H1 (cell line): ENCODE measurements around the gene HRH1. TPM values are rescaled to one million over a fixed set of nuclear protein-coding genes. Genes with fewer than 3 reads are reported as not detected.

Experiments
- CTCF ChIA-PET: fragments of 300-600 bp; sonication (Branson Sonifier 250); formaldehyde crosslinking; loops from one replicate; lab custom pipeline; 2021; ENCODE audit not compliant: partially characterized antibody; lab: Charles Lee
- POLR2A ChIA-PET: fragments of 300-600 bp; sonication (Branson Sonifier 250); formaldehyde crosslinking; loops from one replicate; lab custom pipeline; 2021; ENCODE audit warnings: inconsistent platforms; ENCODE audit not compliant: partially characterized antibody; lab: Charles Lee
- DNase-seq, 2 experiments: peaks; one replicate each; pipeline versions ENCODE4 v3.0.0 to v3.0.0-alpha.2; 2010 to 2022; ENCODE audit warnings: low spot score in 2 of 2, low read depth in 1 of 2, mixed read lengths in 1 of 2
- FAIRE-seq: peaks from 2 replicates; lab custom pipeline; 2011; peaks lifted over from hg19 to GRCh38; lab: Jason Lieb, UNC
- H2AFZ ChIP-seq: 2 replicates; pipeline ENCODE4 v1.8.1; 2012; ENCODE audit warnings: low read length, inconsistent platforms
- H2AK5ac ChIP-seq: 2 replicates; pipeline ENCODE4 v1.6.1; 2013; ENCODE audit warnings: low read depth, low read length
- H2BK120ac ChIP-seq: replicated peaks from 2 replicates; pipeline ENCODE3; 2013; ENCODE audit warnings: low read depth, low read length, inconsistent platforms
- H2BK12ac ChIP-seq: 2 replicates; pipeline ENCODE4 v1.6.1; 2013; ENCODE audit warnings: low read depth, low read length
- H2BK15ac ChIP-seq: 2 replicates; pipeline ENCODE4 v1.6.1; 2013; ENCODE audit warnings: low read length
- H2BK20ac ChIP-seq: 2 replicates; pipeline ENCODE4 v1.6.1; 2013; ENCODE audit warnings: low read length
- H2BK5ac ChIP-seq: 2 replicates; pipeline ENCODE4 v1.6.1; 2013; ENCODE audit warnings: low read depth, low read length
- H3K14ac ChIP-seq: 2 replicates; pipeline ENCODE4 v1.6.1; 2013; ENCODE audit warnings: inconsistent platforms; ENCODE audit not compliant: insufficient read length
- H3K18ac ChIP-seq: 2 replicates; pipeline ENCODE4 v1.6.1; 2013; ENCODE audit warnings: low read length; ENCODE audit errors: extremely low read depth
- H3K23ac ChIP-seq: 2 replicates; pipeline ENCODE4 v1.6.1; 2013; ENCODE audit warnings: inconsistent platforms; ENCODE audit not compliant: insufficient read length
- H3K23me2 ChIP-seq: 2 replicates; pipeline ENCODE4 v1.6.1; 2013; ENCODE audit warnings: low read depth, low read length
- H3K27ac ChIP-seq: 2 replicates; pipeline ENCODE4 v1.6.1; 2011; ENCODE audit warnings: low read depth, low read length, inconsistent platforms
- H3K27me3 ChIP-seq, 4 experiments: replicated peaks in 1 of 4; 1 replicate in 1 of 4; 2 replicates in 3 of 4; pipeline versions ENCODE4 v1.6.1 to v1.8.1; 2011 to 2013; ENCODE audit warnings: low read length in 3 of 4, mild to moderate bottlenecking in 3 of 4, inconsistent platforms in 2 of 4, mixed read lengths in 2 of 4, moderate library complexity in 1 of 4; ENCODE audit not compliant: control insufficient read depth in 3 of 4, insufficient read depth in 3 of 4; ENCODE audit errors: extremely low read depth in 1 of 4
- H3K36me3 ChIP-seq, 4 experiments: 2 replicates each; pipeline versions ENCODE4 v1.6.1 to v1.8.1; 2011 to 2013; ENCODE audit warnings: mild to moderate bottlenecking in 4 of 4, low read length in 3 of 4, moderate library complexity in 2 of 4, control low read depth in 1 of 4, inconsistent platforms in 1 of 4; ENCODE audit not compliant: insufficient read depth in 4 of 4, control insufficient read depth in 2 of 4
- H3K4ac ChIP-seq: replicated peaks from 2 replicates; pipeline ENCODE3; 2013; ENCODE audit warnings: low read length, low read depth, mixed read lengths, inconsistent platforms; ENCODE audit not compliant: insufficient read length
- H3K4me1 ChIP-seq, 4 experiments: replicated peaks in 1 of 4; 1 replicate in 1 of 4; 2 replicates in 3 of 4; pipeline versions ENCODE4 v1.6.1 to v1.8.1; 2011 to 2013; ENCODE audit warnings: low read length in 3 of 4, inconsistent platforms in 2 of 4, mixed read lengths in 1 of 4; ENCODE audit not compliant: insufficient read depth in 4 of 4, control insufficient read depth in 3 of 4
- H3K4me2 ChIP-seq, 2 experiments: 2 replicates each; pipeline versions ENCODE4 v1.6.1 to v1.8.1; 2011 to 2013; ENCODE audit warnings: low read depth in 2 of 2, low read length in 2 of 2, control low read depth in 1 of 2, inconsistent platforms in 1 of 2, mild to moderate bottlenecking in 1 of 2; ENCODE audit not compliant: insufficient read depth in 1 of 2
- H3K4me3 ChIP-seq, 4 experiments: fragments of 200-600, 300-600 bp in 1 of 4; sonication (generic), shearing (Covaris generic), sonication (Bioruptor Twin) in 1 of 4; 2 replicates each; pipeline versions ENCODE4 v1.5.1 to v1.8.1; 2011 to 2016; ENCODE audit warnings: low read length in 4 of 4, low read depth in 3 of 4, control low read depth in 2 of 4, inconsistent platforms in 2 of 4, mild to moderate bottlenecking in 2 of 4, mixed read lengths in 1 of 4, moderate library complexity in 1 of 4; ENCODE audit not compliant: insufficient read depth in 2 of 4; ENCODE audit errors: extremely low read depth in 1 of 4
- H3K56ac ChIP-seq: replicated peaks from 2 replicates; pipeline ENCODE3; 2013; ENCODE audit warnings: low read depth, mild to moderate bottlenecking, mixed read lengths, low read length, inconsistent platforms; ENCODE audit not compliant: insufficient read length
- H3K79me1 ChIP-seq: 2 replicates; pipeline ENCODE4 v1.6.1; 2013; ENCODE audit warnings: low read depth, low read length, control low read depth
- H3K79me2 ChIP-seq, 2 experiments: 2 replicates each; pipeline versions ENCODE4 v1.6.1 to v1.8.1; 2012 to 2013; ENCODE audit warnings: low read length in 2 of 2, mild to moderate bottlenecking in 2 of 2, inconsistent platforms in 1 of 2; ENCODE audit not compliant: insufficient read depth in 2 of 2, control insufficient read depth in 1 of 2
- H3K9ac ChIP-seq, 4 experiments: replicated peaks in 1 of 4; 1 replicate in 1 of 4; 2 replicates in 3 of 4; pipeline versions ENCODE4 v1.6.1 to v1.8.1; 2011 to 2013; ENCODE audit warnings: low read depth in 3 of 4, low read length in 3 of 4, control low read depth in 2 of 4, mild to moderate bottlenecking in 2 of 4, moderate library complexity in 2 of 4, inconsistent platforms in 1 of 4; ENCODE audit errors: extremely low read depth in 1 of 4
- H3K9me3 ChIP-seq, 2 experiments: 2 replicates each; pipeline versions ENCODE4 v1.6.1 to v1.8.1; 2012 to 2013; ENCODE audit warnings: mild to moderate bottlenecking in 2 of 2, moderate library complexity in 2 of 2, control low read depth in 1 of 2, inconsistent platforms in 1 of 2, low read depth in 1 of 2, low read length in 1 of 2, mixed read lengths in 1 of 2; ENCODE audit not compliant: insufficient read depth in 2 of 2
- H4K20me1 ChIP-seq, 2 experiments: replicated peaks in 1 of 2; 2 replicates each; pipeline versions ENCODE3 to v1.8.1; 2011 to 2013; ENCODE audit warnings: inconsistent platforms in 2 of 2, low read length in 2 of 2, mild to moderate bottlenecking in 1 of 2; ENCODE audit not compliant: insufficient read depth in 2 of 2, control insufficient read depth in 1 of 2
- H4K5ac ChIP-seq: 2 replicates; pipeline ENCODE4 v1.6.1; 2013; ENCODE audit warnings: low read length, low read depth, mixed read lengths, inconsistent platforms; ENCODE audit not compliant: insufficient read length
- H4K8ac ChIP-seq: 2 replicates; pipeline ENCODE4 v1.8.0; 2013; ENCODE audit warnings: mild to moderate bottlenecking, moderate library complexity, low read length, inconsistent platforms; ENCODE audit not compliant: insufficient read depth; ENCODE audit errors: extremely low read depth
- H4K91ac ChIP-seq: replicated peaks from 2 replicates; pipeline ENCODE3; 2013; ENCODE audit warnings: low read length, mixed read lengths, inconsistent platforms; ENCODE audit not compliant: insufficient read length
- ASH2L ChIP-seq: fragments of 200-600, 300-600 bp; sonication (generic); IDR thresholded peaks from one replicate; pipeline ENCODE4 v1.7.1; 2017; ENCODE audit warnings: low read length
- BRCA1 ChIP-seq: IDR thresholded peaks from 2 replicates; pipeline ENCODE4 v1.6.1; 2012; ENCODE audit warnings: low read depth, low read length, improper control_type of control experiment
- CBX8 ChIP-seq: fragments of 300-800, 300-1000 bp; sonication (generic); IDR thresholded peaks from 2 replicates; pipeline ENCODE4 v1.7.1; 2016; ENCODE audit warnings: low read depth, low read length, borderline replicate concordance
- EGR1 ChIP-seq: IDR thresholded peaks from 2 replicates; pipeline ENCODE4 v1.6.1; 2011; ENCODE audit warnings: low read depth, low read length, borderline replicate concordance
- JUND ChIP-seq: IDR thresholded peaks from 2 replicates; pipeline ENCODE4 v1.6.1; 2011; ENCODE audit warnings: mild to moderate bottlenecking, improper control_type of control experiment, low read length
- NANOG ChIP-seq: IDR thresholded peaks from 2 replicates; pipeline ENCODE4 v1.6.1; 2011; ENCODE audit warnings: low read length, low read depth, mild to moderate bottlenecking, inconsistent platforms; ENCODE audit not compliant: insufficient read depth, poor library complexity, severe bottlenecking
- POLR2AphosphoS5 ChIP-seq: IDR thresholded peaks from 2 replicates; pipeline ENCODE4 v1.6.1; 2011; ENCODE audit warnings: low read depth, low read length
- POU5F1 ChIP-seq: IDR thresholded peaks from 2 replicates; pipeline ENCODE4 v1.6.1; 2011; ENCODE audit warnings: low read depth, mild to moderate bottlenecking, low read length, moderate library complexity
- RBBP5 ChIP-seq: IDR thresholded peaks from 2 replicates; pipeline ENCODE4 v1.7.1; 2012; ENCODE audit warnings: low read depth, mild to moderate bottlenecking, inconsistent platforms, low read length, moderate library complexity, borderline replicate concordance
- SAP30 ChIP-seq: fragments of 300-600 bp; sonication (generic); IDR thresholded peaks from 2 replicates; pipeline ENCODE4 v1.7.1; 2012; ENCODE audit warnings: low read length, moderate library complexity, mild to moderate bottlenecking, inconsistent platforms; ENCODE audit not compliant: insufficient read depth, insufficient replicate concordance
- SIN3A ChIP-seq, 2 experiments: IDR thresholded peaks in 1 of 2; conservative IDR thresholded peaks in 1 of 2; 2 replicates each; pipeline ENCODE4 v1.6.1; 2011 to 2012; ENCODE audit warnings: low read length in 2 of 2, improper control_type of control experiment in 1 of 2, low read depth in 1 of 2, mild to moderate bottlenecking in 1 of 2
- TCF12 ChIP-seq: IDR thresholded peaks from 2 replicates; pipeline ENCODE4 v1.6.1; 2011; ENCODE audit warnings: low read depth, mild to moderate bottlenecking, low read length
- WGBS, 2 experiments: shearing (Covaris generic) in 1 of 2; methylation state at CpG; one replicate each; pipeline versions ENCODE4 v1.1.6 to v1.1.7; 2013 to 2015; ENCODE audit warnings: low lambda C conversion rate in 2 of 2, mixed read lengths in 2 of 2, inconsistent platforms in 1 of 2, low coverage in 1 of 2, missing lambda C conversion rate in 1 of 2; ENCODE audit not compliant: insufficient replicate concordance in 2 of 2, insufficient coverage in 1 of 2, insufficient read length in 1 of 2; ENCODE audit errors: extremely low coverage in 1 of 2, missing lambda C conversion rate in 1 of 2; 5-methylcytosine and 5-hydroxymethylcytosine counted together
- polyA plus RNA-seq, 7 experiments: library from polyadenylated mRNA; depleted of rRNA in 3 of 7; stranded (reverse) in 5 of 7; unstranded in 2 of 7; fragments of >200 nt in 5 of 7; fragments of 200-250 nt in 2 of 7; gene quantifications; 1 replicate in 5 of 7; 2 replicates in 1 of 7; 4 replicates in 1 of 7; pipeline versions ENCODE4 v1.2.1 to v1.2.3, GENCODE V29; 2011 to 2013; ENCODE audit warnings: missing spikeins in 2 of 7, mixed read lengths in 2 of 7
- total RNA-seq: library from RNA; stranded (reverse); fragmentation: NEBNext Ultra II Directional; extraction: Animal tissue kit (Norgen Biotek cat#: 25700); gene quantifications from 2 replicates; pipeline ENCODE4 v1.2.1, GENCODE V29; 2021
- TF ChIP-seq, protein P1 (sequence below): IDR thresholded peaks from 2 replicates; pipeline ENCODE4 v1.6.1; 2012; ENCODE audit warnings: inconsistent platforms

Gene HRH1
- total and polyA plus RNA-seq, 2 of the 8 experiments (the other 6 are each of a cell fraction or from before 2014, with no cell fraction given), result 0.11 TPM; not detected in 1

DNA sequence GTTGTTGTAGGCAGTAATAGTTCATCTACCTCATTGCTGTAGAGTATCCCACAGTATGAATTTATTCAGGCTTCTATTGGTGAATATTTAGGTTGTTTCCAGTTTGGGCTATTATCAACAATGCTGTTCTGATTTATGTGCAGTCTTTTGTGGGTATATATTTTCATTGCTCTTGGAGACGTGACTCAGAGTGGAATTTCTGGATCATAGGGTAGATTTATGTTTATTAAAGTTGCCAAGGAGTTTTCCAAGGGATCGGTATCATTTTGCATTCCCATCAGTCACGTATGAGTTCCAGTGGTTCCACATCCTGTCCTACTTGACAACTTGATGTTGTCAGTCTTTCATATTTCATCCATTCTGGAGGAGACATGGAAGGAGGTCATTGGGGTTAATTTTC lies 8.4 kb upstream of the HRH1 start:
- no peak overlapping the region for H4K8ac ChIP-seq
- no peak overlapping the region for H2BK20ac ChIP-seq
- H3K4me2 ChIP-seq, result no peak overlapping the region
- H3K18ac ChIP-seq, result no peak overlapping the region
- no peak overlapping the region for H4K91ac ChIP-seq
- no peak overlapping the region for H4K5ac ChIP-seq
- no peaks in the 10 kb centered on the region for H3K23me2 ChIP-seq
- H3K36me3 ChIP-seq, result no peaks in the 10 kb centered on the region
- H3K14ac ChIP-seq, result no peak overlapping the region
- no peaks in the 10 kb centered on the region for H3K9me3 ChIP-seq
- no peak overlapping the region for H3K9ac ChIP-seq
- H2BK15ac ChIP-seq, result no peak overlapping the region
- no peak overlapping the region for H3K56ac ChIP-seq
- WGBS, 2 experiments, result 81% methylated on average over 3 of the region's 3 CpGs; no CpG with 5 or more reads in 1 of the 2 experiments
- H3K79me1 ChIP-seq, result no peaks in the 10 kb centered on the region
- DNase-seq (no peak), FAIRE-seq (no peak)
- no peak overlapping the region for H2BK12ac ChIP-seq
- H3K27me3 ChIP-seq, result no peaks in the 10 kb centered on the region; a peak in 1 of 7 replicates
- POLR2A ChIA-PET, result no interaction called here
- H3K23ac ChIP-seq, result no peak overlapping the region
- no peak overlapping the region for H2AK5ac ChIP-seq
- CTCF ChIA-PET, result interaction anchor here (0.6 to 0.9 kb wide), 2 partner anchors 9 to 363 kb away, joined by 3 read pairs; no protein-coding TSS in a partner anchor
- H3K4me1 ChIP-seq, result no peaks in the 10 kb centered on the region
- no peaks in the 10 kb centered on the region for H3K79me2 ChIP-seq
- no peaks in the 10 kb centered on the region for H4K20me1 ChIP-seq
- H2BK120ac ChIP-seq, result no peak overlapping the region
- no peak overlapping the region for H3K27ac ChIP-seq
- H2BK5ac ChIP-seq, result no peak overlapping the region
- no peak overlapping the region for H3K4ac ChIP-seq
- H2AFZ ChIP-seq, result no peak overlapping the region
- H3K4me3 ChIP-seq, result no peak overlapping the region
- TF ChIP-seq RBBP5 (no peak), POLR2AphosphoS5 (no peak), BRCA1 (no peak), SAP30 (no peak), SIN3A (conservative IDR thresholded peaks at IDR 0.05 in 1 of 2, IDR thresholded peaks at IDR 0.05 in 1 of 2; ENCODE audit: low read depth in 1 of 2, low read length in 2 of 2) (no peak), JUND (no peak), POU5F1 (no peak), TCF12 (no peak), NANOG (no peak), ASH2L (no peak), CBX8 (no peak), EGR1 (no peak)
- TF ChIP-seq, protein P1, sequence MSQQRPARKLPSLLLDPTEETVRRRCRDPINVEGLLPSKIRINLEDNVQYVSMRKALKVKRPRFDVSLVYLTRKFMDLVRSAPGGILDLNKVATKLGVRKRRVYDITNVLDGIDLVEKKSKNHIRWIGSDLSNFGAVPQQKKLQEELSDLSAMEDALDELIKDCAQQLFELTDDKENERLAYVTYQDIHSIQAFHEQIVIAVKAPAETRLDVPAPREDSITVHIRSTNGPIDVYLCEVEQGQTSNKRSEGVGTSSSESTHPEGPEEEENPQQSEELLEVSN, result no peak
